ENCODE data around the gene CRAMP1.

Gene CRAMP1

DNA sequence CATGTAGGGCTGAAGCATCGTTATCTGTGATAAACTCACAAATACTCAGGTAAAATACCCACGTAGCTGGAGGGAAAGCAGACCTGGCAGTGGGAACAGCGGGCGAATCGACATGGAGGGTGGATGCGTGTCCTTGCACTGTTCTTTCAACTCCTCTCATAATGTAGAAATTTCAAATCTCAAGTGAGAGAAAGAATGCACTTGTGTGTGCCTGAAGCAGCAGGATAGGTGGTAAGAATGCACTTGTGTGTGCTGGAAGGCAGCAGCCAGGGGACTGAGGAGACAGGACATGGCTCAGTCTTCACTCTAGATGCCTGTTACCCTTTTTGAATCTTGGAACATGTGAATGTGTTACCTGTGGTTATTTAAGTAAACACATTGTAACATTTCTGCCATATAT, 10.7 kb upstream of the CRAMP1 start:
- no peak for DNase-seq (ENCODE audit: low spot score)

GRCh38 chr16:1602285-1602684, 9.9 kb upstream of the CRAMP1 start:
- no peak for DNase-seq (ENCODE audit: low spot score)

- DNase-seq (ENCODE audit: low spot score): no peak
These were observed 5.4 kb upstream of the CRAMP1 start for GRCh38 chr16:1606774-1607173.

DNA sequence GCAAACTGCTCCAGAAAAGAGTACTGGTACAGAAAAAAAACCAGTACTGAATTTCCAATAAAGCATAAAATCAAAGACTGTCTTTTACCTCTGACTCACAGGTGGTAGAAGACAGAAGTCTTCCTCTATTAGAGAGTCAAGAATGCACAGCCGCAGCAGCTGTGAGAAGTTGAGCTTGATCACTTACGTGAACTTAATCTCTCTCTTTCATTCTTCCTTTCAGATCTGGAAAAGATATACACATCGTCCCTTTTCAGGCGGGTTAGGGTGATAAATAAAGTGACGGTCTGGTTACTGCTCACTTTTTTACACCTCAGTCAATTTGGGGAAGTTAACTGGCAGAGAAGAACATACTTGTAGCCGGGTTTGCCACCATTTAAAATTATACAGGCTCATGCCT, 4.2 kb upstream of the CRAMP1 start:
- no peak for DNase-seq (ENCODE audit: low spot score)

DNA sequence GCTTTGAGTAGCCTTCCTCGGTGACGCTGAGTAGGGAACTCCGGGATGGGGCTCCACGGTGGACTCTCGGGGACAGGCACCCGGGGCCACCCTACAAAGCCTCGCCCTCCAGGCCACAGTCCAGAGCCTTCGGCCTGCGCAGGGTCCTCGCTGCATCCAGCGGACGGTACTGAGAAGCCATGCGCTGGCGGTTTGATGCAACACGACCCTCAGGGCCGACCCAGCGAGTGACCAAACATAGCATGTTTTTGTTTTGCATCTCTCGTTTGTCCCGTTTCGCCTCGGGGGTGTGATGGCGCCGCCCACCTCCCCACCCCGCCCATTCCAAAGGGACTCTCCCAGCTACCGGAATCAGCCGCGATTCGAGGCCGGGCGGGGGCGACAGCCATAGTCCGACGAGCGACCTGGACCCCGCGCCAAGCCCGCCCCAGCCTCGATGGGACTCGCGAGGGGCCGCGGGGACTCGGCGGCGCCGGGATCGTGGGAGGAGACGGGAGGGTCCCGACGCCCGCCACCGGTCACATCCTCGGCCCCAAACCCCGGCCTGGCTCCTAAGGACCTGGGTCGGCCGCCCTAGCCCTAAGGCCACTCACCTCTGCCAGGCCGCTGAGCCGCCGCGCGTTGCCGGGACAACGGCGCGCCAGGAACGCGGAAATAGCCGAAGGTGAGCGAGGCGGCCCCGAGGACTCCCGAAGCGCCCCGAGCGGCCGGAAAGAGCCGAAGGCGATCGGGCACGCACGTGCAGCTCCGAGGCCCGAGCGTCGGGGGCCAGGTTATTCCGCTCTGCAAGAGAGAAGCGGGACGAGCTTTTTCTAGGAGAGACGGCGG, 1.9 kb upstream of the CRAMP1 start:
- peak; percentile 93 for DNase-seq (ENCODE audit: low spot score)

GRCh38 chr16:1610899-1611632, 1.1 kb upstream of the CRAMP1 start:
- no peak for DNase-seq (ENCODE audit: low spot score)

DNA sequence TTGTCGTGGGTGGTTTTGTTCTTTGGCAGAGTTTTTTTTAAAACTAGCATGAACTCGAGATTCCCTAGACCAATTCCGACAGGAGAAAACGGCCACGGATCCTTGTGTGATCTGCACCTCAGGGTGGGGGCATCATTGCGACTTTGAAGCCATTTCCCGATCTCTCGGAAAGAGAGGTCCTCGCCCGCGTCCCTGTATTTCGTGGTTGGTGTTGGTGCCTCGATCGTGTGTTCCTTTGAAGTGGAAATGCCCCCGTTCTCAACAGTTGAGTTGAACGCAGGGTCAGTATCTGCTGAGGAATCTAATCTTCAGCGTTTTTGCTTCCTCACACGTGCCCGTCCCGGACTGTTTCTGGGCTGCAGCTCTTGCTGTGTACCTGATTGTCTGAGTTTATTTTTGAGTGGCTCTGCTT, 1.1 kb downstream of the CRAMP1 start:
- DNase-seq (ENCODE audit: low spot score): peak; percentile 43

GRCh38 chr16:1613728-1614455, 1.7 kb downstream of the CRAMP1 start:
- DNase-seq (ENCODE audit: low spot score): no peak

DNA sequence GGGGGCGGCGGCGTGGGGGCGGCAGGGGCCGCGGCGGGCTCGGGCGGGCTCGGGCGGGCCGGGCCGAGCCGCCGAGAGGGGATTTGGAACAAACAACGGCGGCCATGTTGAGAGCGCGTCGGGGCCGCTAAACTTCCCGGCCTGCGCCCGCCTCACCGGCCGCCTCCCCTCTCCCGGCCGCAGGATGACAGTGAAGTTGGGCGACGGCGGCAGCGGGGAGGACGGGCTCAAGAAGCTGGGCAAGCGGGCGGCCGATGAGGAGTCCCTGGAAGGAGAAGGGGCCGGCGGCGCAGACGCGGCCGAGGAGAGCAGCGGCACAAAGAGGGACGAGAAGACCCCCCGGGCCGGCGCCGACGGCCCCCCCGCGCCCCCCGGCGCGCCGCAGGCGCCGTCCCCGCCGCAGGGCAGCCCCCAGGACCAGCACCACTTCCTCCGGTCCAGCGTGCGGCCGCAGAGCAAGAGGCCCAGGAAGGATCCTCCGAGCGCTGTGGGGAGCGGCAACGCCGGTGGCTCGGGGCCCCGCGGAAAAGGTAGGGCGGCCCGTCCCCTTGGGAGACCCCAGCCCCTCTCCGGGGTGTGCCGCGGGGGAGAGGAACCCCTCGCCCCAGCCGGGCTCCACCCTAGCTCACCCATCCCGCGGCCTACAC, 2.4 kb downstream of the CRAMP1 start:
- peak; percentile 44 for DNase-seq (ENCODE audit: low spot score)

- no peak for DNase-seq (ENCODE audit: low spot score)
These were observed 3.6 kb downstream of the CRAMP1 start for GRCh38 chr16:1615761-1616160.

- DNase-seq (ENCODE audit: low spot score): no peak
These were observed 7.8 kb downstream of the CRAMP1 start for GRCh38 chr16:1619976-1620375.

- DNase-seq (ENCODE audit: low spot score): no peak
These were observed 8.2 kb downstream of the CRAMP1 start for GRCh38 chr16:1620391-1620790.

DNA sequence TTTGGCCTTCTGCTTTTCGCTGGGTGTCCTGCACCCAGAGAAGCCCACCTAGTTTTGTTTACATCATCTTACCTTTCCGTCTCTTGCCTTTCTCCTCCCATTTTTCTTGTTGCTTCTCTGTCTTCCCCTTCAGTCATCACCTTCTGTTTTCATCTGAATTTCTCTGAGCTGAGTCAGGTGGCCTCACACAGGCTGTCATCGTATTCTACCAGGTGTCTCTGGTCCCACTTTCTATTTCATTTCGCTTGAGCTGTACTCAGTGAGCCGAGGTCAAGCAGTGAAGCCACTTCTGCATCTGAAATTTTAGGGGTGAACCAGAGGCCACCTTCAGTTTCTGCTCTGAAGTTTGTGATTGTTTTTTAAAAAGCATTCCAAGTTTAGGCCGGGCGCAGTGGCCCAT, 9.7 kb downstream of the CRAMP1 start:
- no peak for DNase-seq (ENCODE audit: low spot score)

GRCh38 chr16:1626327-1626726, 14.2 kb downstream of the CRAMP1 start:
- no peak for DNase-seq (ENCODE audit: low spot score)

GRCh38 chr16:1626776-1627175, 14.6 kb downstream of the CRAMP1 start:
- no peak for DNase-seq (ENCODE audit: low spot score)

DNA sequence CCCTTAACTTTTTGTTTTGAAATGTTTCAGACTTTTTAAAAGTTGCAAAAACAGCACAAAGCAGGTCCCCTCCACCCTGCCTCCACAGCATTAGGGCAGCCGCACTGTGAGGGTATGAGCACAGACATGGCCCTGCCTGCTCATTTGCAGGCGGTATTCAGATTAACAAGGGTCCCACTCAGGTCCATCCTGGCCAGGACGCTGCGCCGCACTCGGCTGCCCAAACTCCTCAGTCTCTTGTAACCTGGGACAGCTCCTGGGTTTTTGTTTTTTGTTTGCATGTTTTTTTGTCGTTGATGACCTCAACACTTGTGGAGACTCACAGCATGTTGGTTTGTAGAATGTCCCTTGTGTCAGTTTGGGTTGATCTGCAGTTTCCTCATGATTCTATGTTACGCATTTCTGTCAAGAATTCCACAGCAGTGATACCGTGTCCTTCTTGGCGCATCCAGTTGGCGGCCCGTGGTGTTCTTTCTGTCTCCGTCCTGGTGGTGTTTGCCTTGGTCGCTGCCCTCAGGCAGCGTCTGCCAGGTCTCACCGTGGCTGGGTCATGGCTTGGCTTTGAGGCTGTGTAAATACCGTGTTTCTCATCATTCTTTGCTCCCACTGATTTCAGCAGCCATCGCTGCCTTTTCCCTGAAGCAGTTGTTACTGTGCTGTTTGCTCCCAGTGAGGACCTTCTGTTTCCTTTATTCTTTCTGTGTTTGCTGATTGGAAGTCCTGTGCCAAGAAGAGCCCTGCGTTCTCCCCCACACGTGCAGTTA, 18.5 kb downstream of the CRAMP1 start:
- DNase-seq (ENCODE audit: low spot score): no peak

GRCh38 chr16:1631230-1631629, 19.1 kb downstream of the CRAMP1 start:
- DNase-seq (ENCODE audit: low spot score): no peak

- no peak for DNase-seq (ENCODE audit: low spot score)
These were observed 19.9 kb downstream of the CRAMP1 start for GRCh38 chr16:1631931-1632637.

DNA sequence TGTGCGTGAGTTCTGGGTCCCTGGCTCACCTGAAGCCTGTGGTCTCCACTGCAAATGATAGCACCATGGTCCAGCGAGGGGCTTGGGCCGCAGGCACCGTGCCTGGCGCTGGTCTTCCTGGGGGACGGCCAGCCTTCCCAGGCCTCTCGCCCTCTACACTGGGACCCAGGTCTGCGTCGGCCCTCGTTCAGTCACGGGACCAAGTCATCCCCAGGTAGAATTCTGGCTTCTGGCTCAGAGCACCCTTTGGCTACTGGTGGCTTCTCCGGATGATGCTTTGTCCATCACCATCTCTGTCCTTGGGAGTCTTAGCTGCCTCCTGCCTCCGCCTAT, 20.4 kb downstream of the CRAMP1 start:
- no peak for DNase-seq (ENCODE audit: low spot score)

GRCh38 chr16:1633310-1633709, 21.1 kb downstream of the CRAMP1 start:
- no peak for DNase-seq (ENCODE audit: low spot score)

- DNase-seq (ENCODE audit: low spot score): no peak
These were observed 22.4 kb downstream of the CRAMP1 start for GRCh38 chr16:1634541-1634940.

All from RKO (cell line).